ENCODE data around the gene GPR146. TPM values are rescaled to one million over a fixed set of nuclear protein-coding genes. Genes with fewer than 3 reads are reported as not detected.

GPR146 gene
- total RNA-seq, 1 experiment from 2014 or later, result 2.9 TPM

GRCh38 chr7:1086588-1087464, 42.5 kb downstream of the GPR146 start:
- in situ Hi-C loops (cut with HindIII; ENCODE audit: low pct_unique_long_range_greater_than_20kb, low sequenced_read_pairs) (no loop called here), intact Hi-C loops (cut with micrococcal nuclease; ENCODE audit: unreplicated experiment) (no loop called here)
- TF ChIP-seq SIN3A (IDR thresholded peaks at IDR 0.05; ENCODE audit: borderline replicate concordance, insufficient read depth, low read depth, low read length) (no peak), TCF7L2 (IDR thresholded peaks at IDR 0.05; ENCODE audit: low read depth, low read length) (peak; percentile 23; the same call in 1 of the 2 replicates), REST (IDR thresholded peaks at IDR 0.05; ENCODE audit: insufficient read depth in 1 of 2, low read depth in 2 of 2, low read length in 1 of 2) (no peak), CTCF (IDR thresholded peaks at IDR 0.05) (peak; percentile 99), POLR2AphosphoS5 (IDR thresholded peaks at IDR 0.05; ENCODE audit: low read depth, low read length) (no peak)
- peak; percentile 85 for ATAC-seq
- BruUV-seq (replicated peaks), result no TSS peak
- ChIA-PET POLR2A (interaction anchor here (0.7 kb wide), 1 partner anchor 80 kb away, joined by 5 read pairs; no protein-coding TSS in a partner anchor), CTCF (interaction anchor here (0.6 to 1.3 kb wide), 5 partner anchors 13 to 324 kb away, joined by 4 to 8 read pairs (median 6); no protein-coding TSS in a partner anchor)
- Histone ChIP-seq H3K4me1 (ENCODE audit: control insufficient read depth, insufficient read depth, low read length) (peaks cover 41% of the 10 kb centered on the region), H3K36me3 (ENCODE audit: control insufficient read depth, insufficient read depth, low read length) (no peaks in the 10 kb centered on the region), H3K9me3 (ENCODE audit: control insufficient read depth, insufficient read depth, low read depth, low read length) (no peaks in the 10 kb centered on the region), H3K27ac (ENCODE audit: low read length) (peak overlapping the region; percentile 74), H3K4me3 (ENCODE audit: low read depth in 2 of 2, low read length in 2 of 2) (peak overlapping the region; percentile 48 to 70), H3K27me3 (ENCODE audit: control insufficient read depth, insufficient read depth, low read length) (no peaks in the 10 kb centered on the region)
- no peak for DNase-seq (ENCODE audit: low read depth, low spot score)

- Histone ChIP-seq H3K4me3 (ENCODE audit: low read depth in 2 of 2, low read length in 2 of 2) (peak overlapping the region; percentile 48 to 70), H3K27ac (ENCODE audit: low read length) (peak overlapping the region; percentile 74), H3K9me3 (ENCODE audit: control insufficient read depth, insufficient read depth, low read depth, low read length) (no peaks in the 10 kb centered on the region), H3K36me3 (ENCODE audit: control insufficient read depth, insufficient read depth, low read length) (no peaks in the 10 kb centered on the region), H3K4me1 (ENCODE audit: control insufficient read depth, insufficient read depth, low read length) (peaks cover 35% of the 10 kb centered on the region), H3K27me3 (ENCODE audit: control insufficient read depth, insufficient read depth, low read length) (no peaks in the 10 kb centered on the region)
- ATAC-seq (no peak), DNase-seq (ENCODE audit: low read depth, low spot score) (no peak)
- intact Hi-C loops (cut with micrococcal nuclease; ENCODE audit: unreplicated experiment) (no loop called here), in situ Hi-C loops (cut with HindIII; ENCODE audit: low pct_unique_long_range_greater_than_20kb, low sequenced_read_pairs) (no loop called here)
- no TSS peak for BruUV-seq (replicated peaks)
- CTCF ChIA-PET, result interaction anchor here (0.7 kb wide), 1 partner anchor 52 kb away, joined by 5 read pairs; no protein-coding TSS in a partner anchor
- TF ChIP-seq REST (IDR thresholded peaks at IDR 0.05; ENCODE audit: insufficient read depth in 1 of 2, low read depth in 2 of 2, low read length in 1 of 2), result no peak
- no peak for TF ChIP-seq TCF7L2 (IDR thresholded peaks at IDR 0.05; ENCODE audit: low read depth, low read length)
- TF ChIP-seq POLR2AphosphoS5 (IDR thresholded peaks at IDR 0.05; ENCODE audit: low read depth, low read length), result no peak
- TF ChIP-seq SIN3A (IDR thresholded peaks at IDR 0.05; ENCODE audit: borderline replicate concordance, insufficient read depth, low read depth, low read length), result no peak
- TF ChIP-seq CTCF (IDR thresholded peaks at IDR 0.05), result no peak
- POLR2A ChIA-PET, result no interaction called here
Measured at GRCh38 chr7:1087465-1087814, 43.1 kb downstream of the GPR146 start.

All from Panc1 (cell line).